Endothelial cell of umbilical vein (primary cell): ENCODE measurements around the gene ZC3HAV1. TPM values are rescaled to one million over a fixed set of nuclear protein-coding genes. Genes with fewer than 3 reads are reported as not detected.

Source experiments
- BruUV-seq: library from RNA; stranded (reverse); fragments of 400-500 nt; replicated peaks from 2 replicates; lab custom pipeline; 2021; lab: Mats Ljungman, UMichigan
- CTCF ChIA-PET: fragments of 300-600, 350-600 bp; sonication (Branson Sonifier 250); formaldehyde crosslinking; loops from one replicate; lab custom pipeline; 2021; ENCODE audit warnings: antibody characterized with exemption, inconsistent platforms; lab: Charles Lee
- POLR2A ChIA-PET: fragments of 300-600, 350-600 bp; sonication (Branson Sonifier 250); formaldehyde crosslinking; loops from one replicate; lab custom pipeline; 2021; ENCODE audit warnings: antibody characterized with exemption, inconsistent platforms; lab: Charles Lee
- DNase-seq: peaks from one replicate; pipeline ENCODE4 v3.0.0-alpha.2; 2011; ENCODE audit warnings: low read depth, low spot score
- FAIRE-seq: peaks from 2 replicates; lab custom pipeline; 2011; peaks lifted over from hg19 to GRCh38; lab: Jason Lieb, UNC
- H2AFZ ChIP-seq: 2 replicates; pipeline ENCODE4 v1.6.0; 2012; ENCODE audit warnings: low read depth, low read length, control low read depth, inconsistent platforms
- H3K27ac ChIP-seq: 2 replicates; pipeline ENCODE4 v1.5.1; 2011; ENCODE audit warnings: low read depth, mild to moderate bottlenecking, control low read depth, low read length, moderate library complexity; ENCODE audit not compliant: insufficient read depth
- H3K27me3 ChIP-seq, 2 experiments: 2 replicates each; pipeline versions ENCODE4 v1.6.0 to v1.6.1; 2011; ENCODE audit warnings: low read length in 2 of 2, mixed read lengths in 1 of 2; ENCODE audit not compliant: control insufficient read depth in 2 of 2, insufficient read depth in 2 of 2
- H3K36me3 ChIP-seq, 2 experiments: 2 replicates in 1 of 2; 3 replicates in 1 of 2; pipeline ENCODE4 v1.5.1; 2011; ENCODE audit warnings: low read length in 2 of 2, mild to moderate bottlenecking in 1 of 2, moderate library complexity in 1 of 2; ENCODE audit not compliant: control insufficient read depth in 2 of 2, insufficient read depth in 2 of 2; ENCODE audit errors: extremely low read depth in 1 of 2
- H3K4me1 ChIP-seq: 3 replicates; pipeline ENCODE4 v1.5.1; 2011; ENCODE audit warnings: mild to moderate bottlenecking, low read length; ENCODE audit not compliant: control insufficient read depth, insufficient read depth; ENCODE audit errors: extremely low read depth
- H3K4me2 ChIP-seq: 2 replicates; pipeline ENCODE4 v1.6.1; 2011; ENCODE audit warnings: low read length, control low read depth, mixed read lengths; ENCODE audit not compliant: insufficient read depth
- H3K4me3 ChIP-seq, 3 experiments: fragments of 200-600 bp in 1 of 3; sonication (generic), shearing (Covaris generic) in 1 of 3; replicated peaks in 1 of 3; 2 replicates each; pipeline ENCODE4 v1.5.1; 2011 to 2016; ENCODE audit warnings: control low read depth in 3 of 3, low read length in 3 of 3, mild to moderate bottlenecking in 2 of 3, inconsistent platforms in 1 of 3, low read depth in 1 of 3, moderate library complexity in 1 of 3; ENCODE audit not compliant: insufficient read depth in 1 of 3
- H3K79me2 ChIP-seq: 2 replicates; pipeline ENCODE4 v1.6.0; 2012; ENCODE audit warnings: low read length, inconsistent platforms; ENCODE audit not compliant: control insufficient read depth, insufficient read depth
- H3K9ac ChIP-seq: replicated peaks from 2 replicates; pipeline ENCODE3; 2011; ENCODE audit warnings: low read length, control low read depth; ENCODE audit not compliant: insufficient read depth; ENCODE audit errors: extremely low read depth
- H3K9me1 ChIP-seq: replicated peaks from 3 replicates; pipeline ENCODE4 v1.6.0; 2011; ENCODE audit warnings: mild to moderate bottlenecking, low read length; ENCODE audit not compliant: control insufficient read depth, insufficient read depth; ENCODE audit errors: extremely low read depth
- H3K9me3 ChIP-seq: replicated peaks from 2 replicates; pipeline ENCODE4 v1.5.1; 2012; ENCODE audit warnings: low read length, inconsistent platforms; ENCODE audit not compliant: control insufficient read depth, insufficient read depth
- H4K20me1 ChIP-seq: replicated peaks from 2 replicates; pipeline ENCODE3; 2011; ENCODE audit warnings: mild to moderate bottlenecking, low read length; ENCODE audit not compliant: control insufficient read depth, insufficient read depth; ENCODE audit errors: extremely low read depth
- CTCF ChIP-seq, 2 donors: IDR thresholded peaks; 1 replicate in 1 of 2; 2 replicates in 1 of 2; pipeline ENCODE4 v1.5.1; 2011; ENCODE audit warnings: low read length in 2 of 2, mild to moderate bottlenecking in 2 of 2, moderate library complexity in 2 of 2, control low read depth in 1 of 2, inconsistent platforms in 1 of 2, low read depth in 1 of 2; ENCODE audit not compliant: insufficient read depth in 1 of 2; ENCODE audit errors: extremely low read depth in 1 of 2
- EZH2 ChIP-seq: IDR thresholded peaks from 2 replicates; pipeline ENCODE4 v1.6.1; 2012; ENCODE audit warnings: borderline replicate concordance, low read depth, mild to moderate bottlenecking, moderate library complexity, low read length, inconsistent platforms; ENCODE audit not compliant: severe bottlenecking
- FOS ChIP-seq: IDR thresholded peaks from 2 replicates; pipeline ENCODE4 v1.6.1; 2011; ENCODE audit warnings: mild to moderate bottlenecking, low read length, moderate library complexity, borderline replicate concordance; ENCODE audit not compliant: insufficient read depth
- GATA2 ChIP-seq: IDR thresholded peaks from 2 replicates; pipeline ENCODE4 v1.7.0; 2011; ENCODE audit warnings: low read depth, mild to moderate bottlenecking, moderate library complexity, mixed read lengths, low read length; ENCODE audit not compliant: insufficient read length, insufficient read depth
- JUN ChIP-seq: IDR thresholded peaks from 2 replicates; pipeline ENCODE4 v1.6.1; 2011; ENCODE audit warnings: borderline replicate concordance, low read depth; ENCODE audit not compliant: insufficient read length, insufficient read depth
- MAX ChIP-seq: IDR thresholded peaks from 2 replicates; pipeline ENCODE4 v1.6.1; 2011; ENCODE audit not compliant: insufficient read depth, insufficient read length
- MYC ChIP-seq: IDR thresholded peaks from one replicate; pipeline ENCODE4 v1.6.1; 2011; ENCODE audit warnings: mild to moderate bottlenecking, low read depth, low read length
- POLR2A ChIP-seq: IDR thresholded peaks from 2 replicates; pipeline ENCODE4 v1.6.1; 2012; ENCODE audit warnings: low read depth, mild to moderate bottlenecking, control low read depth, low read length
- POLR2AphosphoS5 ChIP-seq: IDR thresholded peaks from 2 replicates; pipeline ENCODE4 v1.6.1; 2012; ENCODE audit warnings: low read depth, mild to moderate bottlenecking, control low read depth, low read length, moderate library complexity; ENCODE audit not compliant: insufficient read depth
- dilution Hi-C: fragments of 300-500 bp; cut with MboI; formaldehyde crosslinking; loops from one replicate; pipeline ENCODE4 v1.15.0; 2019; ENCODE audit warnings: low sequenced_read_pairs; ENCODE audit not compliant: extremely low pct_ligation_motif_present
- intact Hi-C: fragments of 100-400 bp; cut with micrococcal nuclease; formaldehyde crosslinking; loops from one replicate; pipeline ENCODE4 v1.10.0; 2022
- polyA plus RNA-seq, 4 experiments: library from polyadenylated mRNA; depleted of rRNA in 3 of 4; stranded (reverse) in 3 of 4; unstranded in 1 of 4; fragments of >200 nt; gene quantifications; 2 replicates each; pipeline versions ENCODE4 v1.2.1 to v1.2.3, GENCODE V29; 2011 to 2012; ENCODE audit warnings: missing spikeins in 1 of 4
- total RNA-seq: library from RNA; stranded (reverse); gene quantifications from 2 replicates; pipeline ENCODE4 v1.2.3, GENCODE V29; 2021

The ZC3HAV1 gene
- total and polyA plus RNA-seq, 2 donors (not counting 3 experiments of a cell fraction or from before 2014, with no cell fraction given) = 17.1 to 37.7 TPM

GRCh38 chr7:139118805-139119485 lies 9.4 kb upstream of the ZC3HAV1 start:
- FAIRE-seq (no peak), DNase-seq (no peak)
- ChIA-PET POLR2A (no interaction called here), CTCF (interaction anchor here (0.6 to 1.9 kb wide), 6 partner anchors 8 to 232 kb away, joined by 3 to 5 read pairs (median 3); a partner anchor contains a TSS)
- H4K20me1 ChIP-seq = no peaks in the 10 kb centered on the region
- TF ChIP-seq FOS (no peak), POLR2AphosphoS5 (no peak), POLR2A (no peak), GATA2 (no peak), CTCF (IDR thresholded peaks at IDR 0.05; ENCODE audit: extremely low read depth in 1 of 2, insufficient read depth in 1 of 2, low read depth in 1 of 2, low read length in 2 of 2) (no peak), MYC (no peak), EZH2 (no peak), JUN (no peak), MAX (no peak)
- no peak overlapping the region for H3K27ac ChIP-seq
- peaks cover 3 to 5% of the 10 kb centered on the region in 2 experiments for H3K27me3 ChIP-seq
- no peaks in the 10 kb centered on the region for H3K9me1 ChIP-seq
- BruUV-seq = no TSS peak
- H3K4me3 ChIP-seq = no peak overlapping the region
- H2AFZ ChIP-seq = no peak overlapping the region
- H3K9me3 ChIP-seq = no peaks in the 10 kb centered on the region
- intact Hi-C loops = loop anchor here (1.0 kb wide), 1 partner anchor 10 kb away; the partner anchor contains the start of gene ZC3HAV1
- no peak overlapping the region for H3K4me2 ChIP-seq
- peaks cover 16% of the 10 kb centered on the region for H3K4me1 ChIP-seq
- no peaks in the 10 kb centered on the region for H3K79me2 ChIP-seq
- dilution Hi-C loops = no loop called here
- H3K9ac ChIP-seq = no peak overlapping the region
- no peaks in the 10 kb centered on the region for H3K36me3 ChIP-seq
